Stimulated activated CD4-positive, alpha-beta T cell treated with anti-CD3 and anti-CD28 coated beads, Interleukin-1b, Interleukin-23, amount 100 ng/mL, for 4 hours (primary cell): ENCODE measurements around the gene CAMTA1.

Source experiments
- DNase-seq, 2 donors: peaks; one replicate each; pipeline ENCODE4 v3.0.0-alpha.2; 2020; ENCODE audit warnings: low read depth in 2 of 2

CAMTA1 gene

GRCh38 chr1:6928106-6928885, 143.0 kb downstream of the CAMTA1 start:
- DNase-seq = no peak

GRCh38 chr1:6930732-6931300, 145.6 kb downstream of the CAMTA1 start:
- DNase-seq = no peak

GRCh38 chr1:6935361-6935883, 150.2 kb downstream of the CAMTA1 start:
- DNase-seq = no peak

- DNase-seq = no peak
These were observed 150.8 kb downstream of the CAMTA1 start for GRCh38 chr1:6935911-6936690.

- DNase-seq = no peak
These were observed 151.8 kb downstream of the CAMTA1 start for GRCh38 chr1:6937048-6937447.

GRCh38 chr1:6939363-6939762, 154.1 kb downstream of the CAMTA1 start:
- no peak for DNase-seq

GRCh38 chr1:6941786-6942185, 156.5 kb downstream of the CAMTA1 start:
- no peak for DNase-seq

GRCh38 chr1:6942990-6943389, 157.7 kb downstream of the CAMTA1 start:
- DNase-seq = no peak

- DNase-seq = no peak
These were observed 159.2 kb downstream of the CAMTA1 start for GRCh38 chr1:6944434-6944833.

GRCh38 chr1:6947952-6948351, 162.7 kb downstream of the CAMTA1 start:
- no peak for DNase-seq

GRCh38 chr1:6948416-6948815, 163.2 kb downstream of the CAMTA1 start:
- DNase-seq = no peak

- no peak for DNase-seq
These were observed 163.6 kb downstream of the CAMTA1 start for GRCh38 chr1:6948861-6949260.

- DNase-seq = no peak
These were observed 164.9 kb downstream of the CAMTA1 start for GRCh38 chr1:6950001-6950765.

GRCh38 chr1:6951536-6951935, 166.3 kb downstream of the CAMTA1 start:
- DNase-seq = no peak

- DNase-seq = no peak
These were observed 168.0 kb downstream of the CAMTA1 start for GRCh38 chr1:6953216-6953615.

GRCh38 chr1:6953907-6954364, 168.7 kb downstream of the CAMTA1 start:
- DNase-seq = no peak

GRCh38 chr1:6954591-6954990, 169.3 kb downstream of the CAMTA1 start:
- DNase-seq = no peak

- no peak for DNase-seq
These were observed 170.3 kb downstream of the CAMTA1 start for GRCh38 chr1:6955357-6956094.

GRCh38 chr1:6956488-6957159, 171.4 kb downstream of the CAMTA1 start:
- DNase-seq = no peak

GRCh38 chr1:6957341-6957740, 172.1 kb downstream of the CAMTA1 start:
- DNase-seq = no peak
